ENCODE results near the gene XXYLT1. TPM values are rescaled to one million over a fixed set of nuclear protein-coding genes. Genes with fewer than 3 reads are reported as not detected.

XXYLT1 gene
- total and polyA plus RNA-seq, 2 of the 8 experiments (the other 6 are each of a cell fraction or from before 2014, with no cell fraction given), result 18.9 to 23.8 TPM

DNA sequence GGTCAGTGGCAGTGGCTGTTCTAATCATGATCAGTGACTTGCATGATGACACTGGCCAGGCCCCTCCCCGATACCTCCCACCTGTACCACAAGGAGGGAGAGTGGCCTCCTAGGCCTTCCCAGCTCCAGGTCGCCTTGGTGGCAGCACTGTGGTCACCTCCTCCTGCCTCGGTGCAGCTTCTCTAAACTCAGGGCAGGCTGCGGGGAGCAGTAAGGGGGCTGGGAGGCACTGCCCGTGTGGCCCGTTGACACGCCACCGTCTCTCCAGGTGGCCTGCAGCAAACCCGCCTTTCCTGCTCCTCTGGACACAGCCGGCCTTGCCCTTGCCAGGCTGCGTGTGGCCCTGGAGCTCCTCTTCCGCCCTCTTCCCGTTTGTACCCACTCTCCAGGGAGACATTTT lies 184.1 kb downstream of the XXYLT1 start:
- Histone ChIP-seq H3K27me3 (replicated peaks in 1 of 4; ENCODE audit: control insufficient read depth in 3 of 4, extremely low read depth in 1 of 4, insufficient read depth in 3 of 4, low read length in 3 of 4) (no peaks in the 10 kb centered on the region; a peak in 1 of 7 replicates), H3K27ac (ENCODE audit: low read depth, low read length) (peak overlapping the region; percentile 15; the same call in 1 of the 2 replicates), H3K23ac (ENCODE audit: insufficient read length) (no peak overlapping the region), H3K36me3 (ENCODE audit: control insufficient read depth in 2 of 4, insufficient read depth in 4 of 4, low read length in 3 of 4) (no peaks in the 10 kb centered on the region), H3K14ac (ENCODE audit: insufficient read length) (no peak overlapping the region), H2BK12ac (ENCODE audit: low read depth, low read length) (peak overlapping the region; percentile 90; the same call in 1 of the 2 replicates), H3K18ac (ENCODE audit: extremely low read depth, low read length) (peak overlapping the region; percentile 38; the same call in 1 of the 2 replicates), H2BK120ac (replicated peaks; ENCODE audit: low read depth, low read length) (no peak overlapping the region), H4K20me1 (replicated peaks in 1 of 2; ENCODE audit: control insufficient read depth in 1 of 2, insufficient read depth in 2 of 2, low read length in 2 of 2) (peaks cover 0 to 2% of the 10 kb centered on the region in 2 experiments), H4K91ac (replicated peaks; ENCODE audit: insufficient read length, low read length) (peak overlapping the region; percentile 29), H3K9ac (replicated peaks in 1 of 4; ENCODE audit: extremely low read depth in 1 of 4, low read depth in 3 of 4, low read length in 3 of 4) (0 out of 7 replicates have a peak overlapping the region, but pooled peaks of 1 of the 4 experiments have one; percentile 56), H2AFZ (ENCODE audit: low read length) (no peak overlapping the region; the same call in 1 of the 2 replicates), H3K23me2 (ENCODE audit: low read depth, low read length) (no peaks in the 10 kb centered on the region), H3K56ac (replicated peaks; ENCODE audit: insufficient read length, low read depth, low read length) (no peak overlapping the region), H3K79me1 (ENCODE audit: low read depth, low read length) (peaks cover 4% of the 10 kb centered on the region), H3K4me2 (ENCODE audit: insufficient read depth in 1 of 2, low read depth in 2 of 2, low read length in 2 of 2) (peak overlapping the region; percentile 63 to 74; a peak in 3 of 4 replicates), H2AK5ac (ENCODE audit: low read depth, low read length) (0 out of 2 replicates have a peak overlapping the region, but pooled peaks have one; percentile 88), H2BK5ac (ENCODE audit: low read depth, low read length) (peak overlapping the region; percentile 73; the same call in 1 of the 2 replicates), H3K9me3 (ENCODE audit: insufficient read depth in 2 of 2, low read depth in 1 of 2, low read length in 1 of 2) (no peaks in the 10 kb centered on the region), H2BK15ac (ENCODE audit: low read length) (peak overlapping the region; percentile 88; the same call in 1 of the 2 replicates), H4K8ac (ENCODE audit: extremely low read depth, insufficient read depth, low read length) (peak overlapping the region; percentile 42; the same call in 1 of the 2 replicates), H3K4ac (replicated peaks; ENCODE audit: insufficient read length, low read depth, low read length) (peak overlapping the region; percentile 36), H2BK20ac (ENCODE audit: low read length) (peak overlapping the region; percentile 61; the same call in 1 of the 2 replicates), H3K4me3 (ENCODE audit: extremely low read depth in 1 of 4, insufficient read depth in 2 of 4, low read depth in 3 of 4, low read length in 4 of 4) (peak overlapping the region in 3 of 4 experiments; percentile 42 to 59 (median 55); a peak in 5 of 8 replicates), H3K4me1 (replicated peaks in 1 of 4; ENCODE audit: control insufficient read depth in 3 of 4, insufficient read depth in 4 of 4, low read length in 3 of 4) (peaks cover 0 to 19% (median 12%) of the 10 kb centered on the region in 4 experiments; a peak in 6 of 7 replicates), H3K79me2 (ENCODE audit: control insufficient read depth in 1 of 2, insufficient read depth in 2 of 2, low read length in 2 of 2) (peaks cover 0 to 2% of the 10 kb centered on the region in 2 experiments; a peak in 1 of 4 replicates), H4K5ac (ENCODE audit: insufficient read length, low read depth, low read length) (no peak overlapping the region)
- ChIA-PET CTCF (ENCODE audit: partially characterized antibody) (interaction anchor here (0.7 to 3.2 kb wide), 17 partner anchors 10 to 399 kb away, joined by 3 to 19 read pairs (median 3); no protein-coding TSS in a partner anchor), POLR2A (ENCODE audit: partially characterized antibody) (interaction anchor here (0.8 to 2.9 kb wide), 7 partner anchors 10 to 174 kb away, joined by 3 to 9 read pairs (median 4); no protein-coding TSS in a partner anchor)
- FAIRE-seq (no peak), DNase-seq (ENCODE audit: low read depth in 1 of 2, low spot score in 2 of 2) (no peak)
- 79% methylated on average over 11 of the region's 13 CpGs; no CpG with 5 or more reads in 1 of the 2 experiments for WGBS, 2 experiments (ENCODE audit: extremely low coverage in 1 of 2, insufficient coverage in 1 of 2, insufficient read length in 1 of 2, insufficient replicate concordance in 2 of 2, low coverage in 1 of 2, low lambda C conversion rate in 2 of 2, missing lambda C conversion rate in 1 of 2)
- TF ChIP-seq, protein P1, sequence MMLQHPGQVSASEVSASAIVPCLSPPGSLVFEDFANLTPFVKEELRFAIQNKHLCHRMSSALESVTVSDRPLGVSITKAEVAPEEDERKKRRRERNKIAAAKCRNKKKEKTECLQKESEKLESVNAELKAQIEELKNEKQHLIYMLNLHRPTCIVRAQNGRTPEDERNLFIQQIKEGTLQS (IDR thresholded peaks at IDR 0.05; ENCODE audit: insufficient read depth, low read depth, low read length), result no peak
- TF ChIP-seq CBX5 (IDR thresholded peaks at IDR 0.05; ENCODE audit: low read depth, low read length) (no peak), CBX8 (IDR thresholded peaks at IDR 0.05; ENCODE audit: borderline replicate concordance, low read depth, low read length) (no peak), SAP30 (IDR thresholded peaks at IDR 0.05; ENCODE audit: insufficient read depth, insufficient replicate concordance, low read length) (no peak), SRF (IDR thresholded peaks at IDR 0.05; ENCODE audit: low read depth, low read length) (no peak), CREB1 (IDR thresholded peaks at IDR 0.05) (no peak), CHD1 (IDR thresholded peaks at IDR 0.05; ENCODE audit: low read depth, low read length) (no peak), POU5F1 (IDR thresholded peaks at IDR 0.05; ENCODE audit: low read depth, low read length) (no peak), TAF7 (optimal IDR thresholded peaks at IDR 0.05; ENCODE audit: borderline replicate concordance, low read depth, low read length) (no peak), JUND (IDR thresholded peaks at IDR 0.05; ENCODE audit: low read length) (no peak), ASH2L (IDR thresholded peaks at IDR 0.05; ENCODE audit: low read length) (no peak), RBBP5 (IDR thresholded peaks at IDR 0.05; ENCODE audit: borderline replicate concordance, low read depth, low read length) (no peak)
